Bone marrow (tissue), 2 donors: ENCODE results near the gene ZFHX3.

Source experiments
- DNase-seq, 2 donors: peaks; one replicate each; lab custom pipeline; 2025; lab: John Stamatoyannopoulos, UW

ZFHX3 gene

DNA sequence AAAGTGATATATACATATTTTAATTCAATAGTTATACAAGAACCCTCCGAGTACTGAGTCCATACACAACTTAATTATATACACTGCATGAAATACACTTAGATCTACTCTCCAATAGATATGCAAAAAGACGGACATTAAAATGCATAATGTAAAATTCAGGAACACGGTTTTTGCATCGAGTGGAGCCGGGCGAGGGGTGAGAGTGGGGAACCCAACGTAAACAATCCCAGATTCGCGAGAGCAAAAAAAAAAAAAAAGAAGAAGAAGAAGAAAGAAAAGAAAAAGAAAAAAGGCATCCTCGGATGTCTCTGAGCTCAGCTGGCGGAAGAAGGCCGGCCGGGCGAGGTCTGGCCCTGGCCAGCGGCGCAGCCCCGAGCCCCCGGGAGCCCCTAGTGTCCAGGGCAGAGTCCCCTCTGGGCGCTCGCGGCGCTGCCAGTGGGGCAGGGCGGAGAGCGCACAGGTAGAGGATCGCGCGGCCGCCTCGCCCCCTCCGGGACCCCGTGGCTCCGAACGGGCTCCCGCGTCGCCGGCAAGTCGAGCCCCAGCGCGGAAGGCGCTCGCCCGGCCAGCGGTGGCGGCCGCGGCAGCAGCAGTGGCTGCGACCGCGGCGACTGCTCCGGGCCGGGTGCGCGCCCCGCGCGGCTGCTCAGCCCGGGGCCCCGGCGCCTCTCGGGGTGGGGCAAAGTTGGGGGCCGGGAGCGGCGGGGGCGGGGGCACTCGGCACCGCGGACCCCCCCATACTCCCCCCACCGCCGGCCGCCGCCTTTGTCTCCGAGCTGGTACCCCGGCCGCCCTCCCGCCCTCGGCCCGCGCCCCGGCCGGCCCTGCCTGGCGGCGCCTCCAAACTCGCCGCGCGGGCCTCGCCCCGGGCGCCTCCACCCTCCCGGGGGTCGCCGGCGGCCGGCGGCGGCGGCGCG is 9.6 kb upstream of the ZFHX3 start:
- DNase-seq, result peak in 1 of 2 donors; percentile 53

DNA sequence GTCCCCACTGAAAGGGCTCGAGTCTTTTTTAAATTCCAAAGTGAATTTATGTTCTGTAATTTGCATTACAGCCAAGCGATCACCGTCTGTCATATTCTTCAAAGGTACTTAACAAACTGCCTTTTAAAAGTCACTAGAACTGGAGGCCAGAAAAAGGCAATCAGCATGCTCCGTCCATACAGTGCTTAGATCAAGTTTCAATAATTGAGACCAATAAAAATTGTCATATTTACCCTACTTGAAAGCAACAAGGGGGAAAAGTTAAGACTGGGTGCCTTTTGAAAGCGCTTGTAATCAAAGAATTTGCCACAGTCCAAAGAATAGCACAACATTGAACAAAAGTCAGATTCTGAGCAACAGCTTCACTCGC is 9.0 kb upstream of the ZFHX3 start:
- no peak for DNase-seq

DNA sequence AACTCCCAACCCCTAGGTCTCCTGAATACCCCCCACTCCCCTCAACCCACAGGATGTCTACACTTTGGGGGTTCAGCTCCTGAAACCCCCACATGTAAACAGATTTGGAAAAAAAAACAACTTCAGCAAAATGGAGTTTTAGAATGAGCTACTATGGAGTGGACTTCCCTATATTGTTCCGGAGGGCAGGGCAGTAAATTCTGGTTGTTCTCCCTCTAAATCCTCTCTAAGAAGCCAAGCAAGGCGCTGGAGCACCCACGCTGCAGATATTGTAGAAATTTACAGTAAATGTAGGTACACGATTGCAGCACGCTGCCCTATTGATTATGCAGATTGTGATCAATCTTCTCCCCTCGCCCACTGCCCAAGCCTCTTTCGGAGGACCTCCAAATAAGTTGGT is 8.5 kb upstream of the ZFHX3 start:
- no peak for DNase-seq

DNA sequence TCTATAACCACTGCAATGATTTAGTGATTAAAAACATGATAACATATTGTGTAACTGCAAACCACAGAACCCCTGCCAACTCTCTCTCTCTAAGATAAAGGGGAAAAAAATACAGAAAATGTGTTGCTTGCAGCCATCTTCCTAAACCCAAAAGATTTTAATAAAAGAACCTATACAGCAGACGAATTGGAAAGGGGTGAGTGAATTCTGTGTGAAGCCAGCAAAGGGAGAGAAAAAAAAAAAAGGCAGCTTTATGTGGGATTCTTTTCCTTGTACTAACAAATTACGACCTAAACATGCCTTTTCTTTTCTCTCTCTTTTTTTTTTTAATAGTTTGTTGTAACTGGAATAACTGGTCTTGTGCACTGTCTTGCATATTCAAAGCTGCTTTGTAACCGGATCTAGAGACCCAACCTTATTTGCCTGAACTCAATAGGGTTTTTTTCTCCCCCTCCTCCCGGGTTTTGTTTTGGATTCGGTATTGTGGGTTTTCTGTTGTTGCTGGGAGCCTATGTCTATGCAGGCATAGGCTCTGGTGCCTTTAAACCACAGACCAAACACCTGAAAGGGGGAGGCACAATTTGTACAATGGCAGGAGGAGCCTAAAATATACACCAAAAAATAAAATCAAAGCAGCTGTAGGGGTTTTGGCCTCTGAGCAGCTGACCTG is 7.0 kb upstream of the ZFHX3 start:
- DNase-seq, result no peak

DNA sequence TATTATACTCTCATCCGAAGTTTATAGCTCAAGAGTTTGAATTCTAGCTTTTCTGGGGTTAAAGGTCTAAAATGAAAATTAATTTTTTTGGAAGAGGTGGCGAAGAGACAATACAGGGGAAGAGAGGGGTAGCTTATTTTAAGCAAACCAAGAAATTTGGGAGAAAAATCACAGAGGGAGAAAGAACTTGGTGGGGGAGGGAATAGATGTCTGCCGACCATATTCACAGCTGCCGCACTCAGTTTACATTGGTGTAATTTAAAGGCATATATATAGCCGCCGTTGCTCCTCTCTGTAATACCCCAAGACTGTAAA is 6.5 kb upstream of the ZFHX3 start:
- no peak for DNase-seq

DNA sequence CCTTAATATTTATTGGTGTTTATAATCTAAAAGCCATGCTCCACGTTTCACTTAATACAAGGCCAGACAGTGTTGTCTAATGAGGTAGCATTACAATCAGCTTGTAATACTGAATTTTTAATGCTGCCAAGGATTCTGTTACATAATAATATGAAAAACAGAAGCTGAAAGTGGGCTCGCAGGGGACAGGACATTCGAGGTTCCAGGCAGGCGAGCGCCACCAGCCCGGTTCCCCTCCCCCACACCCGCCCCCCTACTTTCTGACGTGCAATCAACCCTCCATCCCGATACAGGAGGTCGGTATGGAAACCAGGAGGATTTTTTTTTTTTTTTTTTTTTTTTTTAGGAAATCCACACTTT is 6.2 kb upstream of the ZFHX3 start:
- no peak for DNase-seq

DNA sequence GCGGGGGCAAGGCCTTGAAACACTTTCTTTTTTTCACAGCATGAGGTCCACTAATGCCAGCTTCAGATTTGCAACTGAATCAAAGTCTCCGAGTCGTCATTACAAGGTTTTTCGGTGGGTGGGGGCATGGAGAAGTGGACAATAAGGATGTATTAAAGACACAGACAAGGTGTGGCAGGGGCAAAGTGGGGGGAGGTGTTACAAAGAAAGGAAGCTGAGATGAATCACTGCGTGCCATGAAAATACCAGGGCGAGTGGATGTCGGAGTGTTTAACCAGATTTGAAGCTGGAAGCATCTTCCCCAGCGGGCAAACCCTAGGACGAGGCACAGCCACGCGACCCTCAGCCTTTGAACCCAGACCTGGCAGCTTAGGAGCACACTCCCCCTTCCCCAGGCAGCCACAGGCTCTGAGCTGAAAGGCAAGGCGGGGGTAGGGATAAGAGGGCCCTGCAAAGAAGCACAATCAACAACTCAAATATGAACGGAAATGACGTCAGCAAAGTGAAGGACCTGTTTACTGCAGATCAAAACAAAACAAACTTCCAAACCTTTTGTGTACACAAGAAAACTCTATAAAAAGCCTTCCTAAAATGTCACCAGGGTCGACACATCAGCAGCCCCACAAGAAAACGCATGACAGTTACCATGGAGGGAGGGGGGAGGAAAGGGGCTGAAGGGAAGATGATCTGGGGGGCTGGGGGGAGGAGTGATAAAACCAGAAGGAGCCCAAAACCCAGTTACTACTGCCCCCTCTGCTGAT is 5.6 kb upstream of the ZFHX3 start:
- DNase-seq, result no peak

DNA sequence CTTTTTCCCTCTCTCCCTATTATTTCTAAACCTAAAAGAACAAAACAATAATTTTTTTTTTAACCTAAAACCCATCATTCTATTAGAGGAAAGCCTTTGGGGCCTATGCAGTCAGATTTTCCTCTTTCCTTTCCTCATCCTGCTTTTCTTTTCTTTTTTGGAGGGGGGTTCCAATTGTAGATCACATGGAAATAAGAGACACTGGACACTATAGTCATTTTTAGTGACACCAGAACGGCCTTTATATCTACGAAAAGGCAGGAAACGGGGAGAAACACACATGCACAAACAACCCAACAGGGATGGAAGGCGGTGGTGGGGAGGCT is 5.1 kb upstream of the ZFHX3 start:
- DNase-seq, result no peak

DNA sequence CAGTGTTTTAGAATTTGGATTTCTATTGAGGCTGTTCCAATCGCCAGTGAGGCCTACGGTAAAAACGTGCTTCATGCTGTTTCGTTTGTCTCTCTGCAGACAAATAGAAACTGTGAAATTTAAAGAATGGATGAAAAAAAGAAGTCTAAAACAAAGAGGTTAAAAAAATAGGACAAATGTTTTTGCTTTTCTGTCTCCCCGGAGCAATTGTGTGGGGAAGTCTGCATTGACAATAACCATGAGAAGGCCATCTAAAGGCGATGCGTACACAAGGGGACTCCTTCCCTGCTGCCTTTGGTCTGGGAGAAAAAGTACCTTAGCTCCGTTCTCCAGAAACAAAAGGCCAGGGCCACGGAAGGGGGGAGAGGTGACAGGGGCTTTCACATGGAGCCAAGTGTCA is 4.6 kb upstream of the ZFHX3 start:
- no peak for DNase-seq

DNA sequence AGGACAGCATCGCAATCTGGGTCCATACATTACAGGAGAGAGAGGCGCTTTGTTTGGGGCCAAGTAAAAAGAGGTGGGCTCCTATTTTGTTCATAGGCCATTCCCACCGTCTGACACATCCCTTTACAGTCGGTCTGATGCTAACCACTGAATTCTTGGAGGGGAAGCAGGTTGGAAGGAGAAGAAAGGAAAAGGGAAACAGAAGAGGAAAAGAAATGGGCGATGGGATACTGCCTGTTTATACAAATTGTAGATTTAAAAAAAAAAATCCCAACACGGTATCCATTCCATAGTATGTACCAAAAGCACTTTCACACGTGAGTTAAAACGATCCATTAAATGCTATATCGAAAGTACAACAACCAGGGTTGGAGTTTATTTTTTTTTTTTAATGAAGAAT is 4.0 kb upstream of the ZFHX3 start:
- DNase-seq, result no peak

DNA sequence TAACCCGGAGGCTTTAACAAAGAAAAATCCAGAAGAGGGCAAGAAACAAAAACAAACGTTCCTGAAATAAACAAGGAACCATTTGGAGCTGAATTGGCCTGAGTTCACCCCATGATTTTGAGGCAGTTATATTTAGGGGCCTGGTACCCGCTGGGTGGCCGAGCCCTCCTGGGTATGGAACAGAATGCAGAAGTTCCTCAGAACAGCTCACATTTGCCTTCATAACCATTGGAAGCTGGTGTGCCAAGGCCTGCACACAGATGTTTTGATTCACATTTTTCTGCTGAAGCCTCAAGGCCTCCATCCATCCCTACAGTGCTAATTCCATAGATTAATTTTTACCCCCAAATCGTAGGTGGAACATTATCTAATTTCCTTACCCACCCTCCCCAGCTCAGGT is 3.3 kb upstream of the ZFHX3 start:
- no peak for DNase-seq

DNA sequence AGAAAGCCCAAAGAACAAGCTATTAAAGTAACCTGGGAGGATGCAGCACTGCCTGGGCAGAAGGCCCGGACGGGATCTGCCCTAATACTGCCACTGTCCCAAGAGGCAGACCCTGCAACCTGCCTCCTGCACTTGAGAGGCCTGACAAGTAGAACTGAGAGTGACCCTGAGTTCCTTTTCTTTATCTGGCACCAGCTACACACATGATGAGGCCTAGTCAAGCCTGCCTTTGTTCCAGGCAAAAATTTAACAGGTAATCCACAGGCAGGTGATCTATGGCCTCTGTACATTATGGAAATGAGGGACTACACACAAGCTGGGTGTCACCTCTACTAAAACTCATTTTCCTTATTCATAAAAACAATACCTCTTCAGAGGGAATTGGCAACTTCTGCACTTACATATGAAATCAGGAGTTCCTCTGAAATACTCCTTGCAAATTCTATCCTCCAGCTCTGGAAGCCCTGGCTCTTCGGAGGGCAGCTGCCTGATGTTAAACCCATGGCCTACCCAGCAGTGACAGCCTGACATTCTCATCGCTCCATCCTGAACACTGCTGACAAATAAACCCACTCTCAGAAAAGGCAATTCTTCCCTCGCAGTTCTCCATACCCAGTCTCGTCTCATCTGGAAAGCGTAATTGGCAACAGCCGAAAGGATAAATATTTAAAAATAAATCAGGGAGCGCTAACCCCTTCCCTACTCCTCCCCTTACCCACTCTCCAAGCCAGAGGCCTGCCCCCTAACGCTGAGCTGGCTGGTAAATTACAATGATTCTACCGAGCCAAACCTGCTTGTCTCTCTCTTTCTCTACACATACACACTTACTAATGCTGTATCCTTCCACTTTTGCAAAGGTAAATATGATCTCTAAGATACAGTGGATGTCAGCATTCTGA is 2.5 kb upstream of the ZFHX3 start:
- no peak for DNase-seq

DNA sequence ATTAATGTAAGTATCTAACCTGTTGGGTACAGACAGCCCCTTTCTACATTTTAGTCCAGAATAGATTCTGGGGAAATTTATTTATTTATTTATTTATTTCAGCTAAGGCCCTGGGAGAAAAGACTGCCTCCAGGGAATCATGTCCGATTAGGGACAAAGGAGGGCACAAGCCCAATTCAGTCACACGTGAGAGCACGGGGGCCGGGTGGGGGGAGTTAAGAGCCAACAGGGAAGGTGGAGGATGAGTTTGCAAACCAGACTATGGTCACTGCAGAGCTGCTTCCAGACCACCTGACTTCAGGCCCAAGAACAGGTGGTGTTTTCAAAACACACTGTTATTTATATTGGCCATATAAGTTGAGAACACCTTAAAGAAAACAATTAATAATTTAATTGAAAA is 1.6 kb upstream of the ZFHX3 start:
- no peak for DNase-seq

DNA sequence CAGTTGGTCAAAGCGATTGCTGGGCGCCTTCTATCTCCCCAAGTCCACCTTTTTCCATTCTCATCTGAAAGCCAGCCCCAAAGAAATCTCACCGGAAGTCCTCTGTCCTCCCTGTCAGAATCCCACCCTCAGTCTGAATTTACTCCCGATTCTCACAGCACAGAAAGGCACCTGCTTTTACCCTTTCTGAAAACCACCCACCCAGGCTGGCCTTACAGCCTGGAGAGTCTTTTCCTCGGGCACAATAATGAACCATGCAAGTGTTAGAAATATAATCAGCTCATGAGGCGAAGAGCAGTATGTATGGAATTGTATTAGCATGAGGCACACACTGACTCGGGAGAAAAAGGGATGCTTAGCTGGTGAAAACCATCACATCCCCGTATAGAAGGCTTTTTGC is 1.2 kb upstream of the ZFHX3 start:
- DNase-seq, result no peak

DNA sequence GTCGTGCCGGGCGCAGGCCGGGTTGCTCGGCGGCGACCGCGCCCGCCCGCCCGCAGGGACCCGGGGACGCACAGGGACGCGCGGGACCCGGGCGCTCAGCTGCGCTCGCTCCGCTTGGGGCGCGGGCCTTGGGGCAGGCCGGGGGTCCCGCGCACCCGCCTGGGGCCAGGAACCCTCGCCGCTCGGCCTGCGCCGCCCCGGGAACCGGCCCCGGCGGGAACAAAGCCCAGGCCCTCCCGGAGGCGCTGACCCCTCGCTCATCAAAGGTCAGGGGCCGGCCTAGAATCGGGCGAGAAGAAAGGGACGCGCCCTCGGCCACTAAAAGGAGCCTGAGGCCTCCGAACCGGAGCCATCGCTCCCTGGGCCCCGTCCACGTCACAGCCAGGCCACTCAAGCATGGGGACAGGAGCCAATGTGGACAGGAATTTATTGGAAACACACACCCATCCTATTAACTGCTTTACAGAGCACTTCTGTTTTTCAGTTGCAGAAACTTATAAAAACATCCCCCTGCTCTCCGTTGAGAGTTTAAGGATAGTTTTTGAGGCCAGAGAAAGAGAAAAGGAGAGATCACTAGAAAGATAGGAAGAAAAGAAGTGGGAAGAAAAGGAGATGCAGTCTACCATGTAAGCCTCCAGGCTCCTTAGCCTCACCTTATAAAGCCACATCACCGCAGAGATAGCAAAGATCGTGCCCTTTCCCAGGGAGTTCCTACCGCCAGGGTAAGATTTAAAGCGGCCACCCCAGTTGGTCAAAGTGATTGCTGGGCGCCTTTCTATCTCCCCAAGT is 558 bp upstream of the ZFHX3 start:
- no peak for DNase-seq

DNA sequence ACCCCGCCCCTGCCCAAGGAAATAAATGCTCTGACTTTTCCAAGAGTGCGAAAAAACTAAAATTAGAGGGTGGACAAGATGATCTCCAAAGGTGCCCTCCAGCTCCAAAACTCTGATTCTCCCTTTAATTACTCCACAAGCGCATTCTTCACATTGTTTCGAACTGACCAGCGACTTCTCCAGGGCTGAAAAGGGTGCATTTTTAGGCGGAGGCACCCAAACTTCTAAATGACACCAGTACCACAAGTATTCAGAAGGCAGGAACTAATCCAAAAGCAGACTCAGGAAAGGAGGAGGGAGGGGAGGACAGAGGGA is 750 bp downstream of the ZFHX3 start:
- DNase-seq, result no peak

DNA sequence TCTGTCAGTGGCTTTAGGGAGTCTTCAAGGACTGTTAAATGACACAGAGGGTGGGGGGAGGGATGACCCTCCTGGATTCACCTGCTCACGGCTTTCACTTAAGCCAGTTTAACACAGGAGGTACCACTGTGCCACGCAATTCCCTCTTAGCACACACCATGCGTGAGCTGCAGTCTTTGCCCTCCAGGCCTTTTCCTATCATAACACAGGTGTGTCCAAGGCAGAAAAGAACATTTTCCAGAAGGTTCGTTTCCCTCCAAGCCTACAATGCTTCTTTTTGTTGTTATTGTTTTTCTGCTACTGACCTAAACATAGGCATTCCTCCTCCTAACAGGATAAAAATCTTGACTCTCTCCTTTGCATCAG is 1.1 kb downstream of the ZFHX3 start:
- no peak for DNase-seq

DNA sequence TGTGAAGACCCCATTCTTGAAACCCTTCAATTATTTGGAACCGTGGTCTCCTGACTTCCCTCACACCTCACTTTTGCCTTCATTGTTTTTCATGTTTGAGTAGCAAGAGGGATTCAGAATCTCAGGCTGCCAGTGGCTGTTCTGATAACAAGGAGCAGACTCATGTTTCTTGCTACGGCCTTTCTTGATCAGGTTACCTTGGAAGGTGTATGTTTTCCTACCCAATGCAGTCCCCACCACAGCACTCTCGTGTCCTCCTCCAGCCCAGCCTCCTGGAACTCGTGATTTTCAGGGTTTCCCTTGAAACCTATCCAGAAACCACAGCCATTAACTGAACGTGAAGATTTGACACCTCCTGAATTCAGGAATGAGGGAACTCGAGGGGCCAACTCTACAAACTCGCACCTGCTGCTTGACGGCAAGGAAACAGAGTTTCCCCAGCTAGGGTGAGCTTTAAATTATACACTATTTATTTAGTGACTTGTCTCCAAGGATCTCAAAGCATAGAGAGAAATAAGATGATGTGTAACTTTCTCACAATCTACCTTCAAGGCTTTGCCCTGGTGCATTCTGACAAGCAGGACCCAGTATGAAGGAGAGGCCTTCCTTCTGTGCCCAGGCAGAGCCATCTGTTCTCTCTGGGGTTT is 1.6 kb downstream of the ZFHX3 start:
- DNase-seq, result no peak

DNA sequence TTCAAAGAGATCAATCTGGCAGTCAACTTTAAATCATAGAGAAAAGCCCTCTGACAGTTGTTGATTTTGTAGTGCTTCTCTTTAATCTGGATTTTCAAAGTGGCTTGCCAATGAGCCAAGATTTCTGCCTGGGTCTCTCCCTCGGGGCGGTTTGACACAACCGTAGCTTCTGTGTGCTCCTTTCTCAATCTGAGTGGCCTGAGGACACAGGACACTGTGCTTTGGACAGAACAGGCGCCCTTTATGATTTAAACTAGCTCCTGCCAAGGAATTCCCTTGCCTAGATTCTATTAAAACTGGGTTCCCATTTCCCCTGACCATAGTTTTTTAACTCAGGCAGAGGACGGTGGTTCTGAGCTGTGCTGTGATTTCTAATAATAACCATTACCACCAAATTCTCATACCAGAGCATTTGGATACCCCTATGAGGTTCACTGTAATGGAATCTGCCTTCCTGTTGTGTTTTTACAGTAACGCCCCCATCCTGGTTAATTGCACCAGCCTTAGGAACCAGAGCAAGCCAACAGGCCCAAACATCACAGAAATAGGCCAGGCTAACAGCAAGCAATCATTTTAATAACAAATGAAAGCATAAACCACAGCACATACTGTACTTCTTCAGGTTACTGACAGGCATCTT is 4.0 kb downstream of the ZFHX3 start:
- no peak for DNase-seq

DNA sequence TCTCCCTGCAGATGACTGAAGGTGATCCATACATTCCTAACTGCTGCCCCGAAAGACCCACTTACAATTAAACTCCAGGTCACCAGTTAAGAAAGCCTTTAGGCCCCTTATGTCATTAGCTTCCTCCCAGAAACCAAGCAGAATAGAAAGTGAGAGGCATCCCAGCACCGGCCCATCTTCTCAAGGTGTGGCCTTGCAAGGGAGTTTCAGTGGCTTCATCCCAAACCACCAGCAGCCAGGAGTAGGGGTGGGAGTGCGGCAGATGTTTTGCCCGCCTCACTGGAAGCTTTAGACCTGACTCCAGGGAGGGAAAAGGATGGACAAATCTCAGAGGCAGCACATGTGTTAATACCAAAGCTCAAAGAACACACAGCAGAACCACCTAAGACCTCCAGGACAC is 5.1 kb downstream of the ZFHX3 start:
- no peak for DNase-seq

DNA sequence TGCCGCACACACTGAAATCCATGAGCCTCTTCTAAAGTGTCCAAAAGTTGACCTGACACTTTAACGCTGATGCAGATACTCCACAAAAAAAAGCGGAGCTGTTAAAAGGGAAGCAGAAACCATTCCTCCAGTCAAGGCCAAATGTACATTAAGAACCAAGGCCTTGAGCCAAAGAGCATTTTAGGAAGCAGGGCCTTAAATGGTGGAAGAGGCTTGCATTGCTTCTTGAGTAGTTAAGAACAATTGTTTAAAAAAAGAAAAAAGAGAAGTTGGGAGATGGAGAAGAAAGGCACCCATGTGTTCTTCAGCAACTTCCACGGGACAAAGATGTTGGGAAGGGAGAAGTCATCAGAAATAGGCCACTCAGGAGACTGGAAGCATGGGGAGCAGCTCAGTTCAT is 6.3 kb downstream of the ZFHX3 start:
- DNase-seq, result no peak
